ENCODE data around the gene STRIP2. TPM values are rescaled to one million over a fixed set of nuclear protein-coding genes. Genes with fewer than 3 reads are reported as not detected.

Gene STRIP2
- total RNA-seq, 1 experiment from 2014 or later = 9.9 TPM

DNA sequence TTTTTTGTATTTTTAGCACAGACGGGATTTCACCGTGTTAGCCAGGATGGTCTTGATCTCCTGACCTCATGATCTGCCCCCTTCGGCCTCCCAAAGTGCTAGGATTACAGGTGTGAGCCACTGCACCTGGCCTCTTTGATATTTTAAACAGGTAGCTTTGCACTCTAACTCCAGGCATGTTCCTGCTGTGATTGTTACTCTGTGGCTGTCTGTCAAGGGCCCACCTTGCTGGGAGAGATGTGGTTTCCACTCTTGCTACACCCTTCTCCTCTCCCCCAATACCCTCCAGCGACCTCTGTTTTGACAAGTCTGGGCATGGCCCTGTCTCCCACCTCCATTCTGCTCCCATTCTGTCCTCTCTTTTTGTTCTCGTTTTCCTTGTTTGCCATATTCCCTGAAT is 85.2 kb downstream of the STRIP2 start:
- Histone ChIP-seq H2BK12ac (ENCODE audit: insufficient read length, low read depth, low read length) (no peak overlapping the region), H3K79me1 (ENCODE audit: insufficient read depth, low read depth, low read length, poor library complexity, severe bottlenecking) (no peaks in the 10 kb centered on the region), H3K4me2 (ENCODE audit: insufficient read depth, insufficient read length, low read length) (no peak overlapping the region), H3K23ac (ENCODE audit: insufficient read length, low read depth, low read length) (no peak overlapping the region), H3K9me3 (ENCODE audit: control insufficient read depth, low read depth, low read length) (no peaks in the 10 kb centered on the region), H3K23me2 (ENCODE audit: insufficient read length, low read depth, low read length, poor library complexity, severe bottlenecking) (no peaks in the 10 kb centered on the region), H2BK20ac (ENCODE audit: low read depth, low read length, poor library complexity, severe bottlenecking) (no peak overlapping the region), H2BK5ac (ENCODE audit: insufficient read length, low read length) (no peak overlapping the region), H2AFZ (ENCODE audit: low read length) (no peak overlapping the region), H2AK5ac (ENCODE audit: insufficient read length, low read length) (no peak overlapping the region), H3K9ac (ENCODE audit: extremely low read depth, insufficient read length, low read length) (no peak overlapping the region), H4K20me1 (ENCODE audit: control insufficient read depth, insufficient read depth, insufficient read length) (no peaks in the 10 kb centered on the region), H3K27ac (ENCODE audit: insufficient read length, low read depth, low read length) (no peak overlapping the region), H3T11ph (ENCODE audit: low read length) (no peak overlapping the region), H3K79me2 (ENCODE audit: insufficient read depth, low read length) (no peaks in the 10 kb centered on the region), H2BK15ac (ENCODE audit: low read depth, low read length) (no peak overlapping the region), H4K8ac (replicated peaks; ENCODE audit: insufficient read length, low read depth, low read length) (no peak overlapping the region), H2BK120ac (ENCODE audit: low read depth, low read length, poor library complexity, severe bottlenecking) (no peak overlapping the region), H3K18ac (ENCODE audit: insufficient read length, low read depth, low read length) (no peak overlapping the region), H3K14ac (ENCODE audit: insufficient read depth, low read length) (no peak overlapping the region), H3K4ac (ENCODE audit: low read depth, low read length) (no peak overlapping the region), H4K91ac (ENCODE audit: insufficient read length, low read depth, low read length) (no peak overlapping the region), H4K5ac (ENCODE audit: insufficient read length, low read depth, low read length) (no peak overlapping the region), H3K4me1 (ENCODE audit: insufficient read depth, low read length) (peaks cover 3% of the 10 kb centered on the region; the same call in 1 of the 2 replicates), H3K27me3 (ENCODE audit: insufficient read depth, low read length) (no peaks in the 10 kb centered on the region), H3K56ac (ENCODE audit: insufficient read length, low read depth, low read length) (no peak overlapping the region)
- Mint-ChIP-seq H3K36me3 (ENCODE audit: insufficient read depth in 1 of 3, low read depth in 3 of 3) (no peaks in the 10 kb centered on the region; a peak in 1 of 7 replicates), H3K27me3 (ENCODE audit: low read depth) (peaks cover 20% of the 10 kb centered on the region), H3K9me3 (no peaks in the 10 kb centered on the region; a peak in 1 of 5 replicates), H3K27ac (peak overlapping the region in 2 of 3 experiments; percentile 16 to 78; a peak in 4 of 7 replicates), H3K4me3 (peak overlapping the region in 1 of 2 experiments; percentile 5; a peak in 1 of 5 replicates), H3K4me1 (peaks cover 40 to 47% of the 10 kb centered on the region in 2 experiments)
- no CpG with 5 or more reads among the region's 5 CpGs for WGBS (ENCODE audit: extremely low coverage, insufficient read length, low lambda C conversion rate)
- TF ChIP-seq, protein P1, sequence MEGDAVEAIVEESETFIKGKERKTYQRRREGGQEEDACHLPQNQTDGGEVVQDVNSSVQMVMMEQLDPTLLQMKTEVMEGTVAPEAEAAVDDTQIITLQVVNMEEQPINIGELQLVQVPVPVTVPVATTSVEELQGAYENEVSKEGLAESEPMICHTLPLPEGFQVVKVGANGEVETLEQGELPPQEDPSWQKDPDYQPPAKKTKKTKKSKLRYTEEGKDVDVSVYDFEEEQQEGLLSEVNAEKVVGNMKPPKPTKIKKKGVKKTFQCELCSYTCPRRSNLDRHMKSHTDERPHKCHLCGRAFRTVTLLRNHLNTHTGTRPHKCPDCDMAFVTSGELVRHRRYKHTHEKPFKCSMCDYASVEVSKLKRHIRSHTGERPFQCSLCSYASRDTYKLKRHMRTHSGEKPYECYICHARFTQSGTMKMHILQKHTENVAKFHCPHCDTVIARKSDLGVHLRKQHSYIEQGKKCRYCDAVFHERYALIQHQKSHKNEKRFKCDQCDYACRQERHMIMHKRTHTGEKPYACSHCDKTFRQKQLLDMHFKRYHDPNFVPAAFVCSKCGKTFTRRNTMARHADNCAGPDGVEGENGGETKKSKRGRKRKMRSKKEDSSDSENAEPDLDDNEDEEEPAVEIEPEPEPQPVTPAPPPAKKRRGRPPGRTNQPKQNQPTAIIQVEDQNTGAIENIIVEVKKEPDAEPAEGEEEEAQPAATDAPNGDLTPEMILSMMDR (conservative IDR thresholded peaks at IDR 0.05) = no peak
- peak; percentile 52 for DNase-seq
